HFF-Myc (cell line): Measurements from ENCODE around the gene WDHD1.
"Not testable (repeated sequence)": the region's sequence is repeated elsewhere in the genome, so short reads cannot be mapped to it uniquely, and the experiment has no call there.

Experiments used
- DNase-seq: peaks from one replicate; pipeline ENCODE4 v3.0.0-alpha.2; 2011; ENCODE audit warnings: low read depth; ENCODE audit errors: extremely low read depth
- H3K4me3 ChIP-seq: replicated peaks from 2 replicates; pipeline ENCODE4 v1.5.1; 2011; ENCODE audit warnings: low read depth, mild to moderate bottlenecking, control low read depth, low read length
- TF ChIP-seq, protein P1 (sequence below): IDR thresholded peaks from 2 replicates; pipeline ENCODE4 v1.5.1; 2012; ENCODE audit warnings: mild to moderate bottlenecking, low read depth, low read length, control low read depth; ENCODE audit errors: missing control alignments

Gene WDHD1

DNA sequence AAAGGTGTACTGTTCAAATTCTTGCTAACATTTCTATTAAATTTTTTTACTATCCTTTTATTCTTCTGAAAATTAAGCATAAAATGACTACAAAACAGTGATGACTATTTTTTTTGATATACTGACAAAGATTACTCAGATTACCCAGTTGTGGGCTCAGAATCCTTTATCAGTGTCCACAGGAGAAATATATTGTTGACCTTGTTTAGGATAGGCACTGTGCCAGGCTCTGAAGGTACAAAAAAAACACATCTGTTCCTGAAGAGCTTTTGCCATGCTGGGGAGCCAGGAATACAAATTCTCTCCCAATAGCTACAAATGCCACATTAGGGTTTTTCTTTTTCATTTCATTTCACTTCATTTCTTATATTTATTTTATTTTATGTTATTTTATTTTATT is 97.3 kb downstream of the WDHD1 start:
- TF ChIP-seq, protein P1, sequence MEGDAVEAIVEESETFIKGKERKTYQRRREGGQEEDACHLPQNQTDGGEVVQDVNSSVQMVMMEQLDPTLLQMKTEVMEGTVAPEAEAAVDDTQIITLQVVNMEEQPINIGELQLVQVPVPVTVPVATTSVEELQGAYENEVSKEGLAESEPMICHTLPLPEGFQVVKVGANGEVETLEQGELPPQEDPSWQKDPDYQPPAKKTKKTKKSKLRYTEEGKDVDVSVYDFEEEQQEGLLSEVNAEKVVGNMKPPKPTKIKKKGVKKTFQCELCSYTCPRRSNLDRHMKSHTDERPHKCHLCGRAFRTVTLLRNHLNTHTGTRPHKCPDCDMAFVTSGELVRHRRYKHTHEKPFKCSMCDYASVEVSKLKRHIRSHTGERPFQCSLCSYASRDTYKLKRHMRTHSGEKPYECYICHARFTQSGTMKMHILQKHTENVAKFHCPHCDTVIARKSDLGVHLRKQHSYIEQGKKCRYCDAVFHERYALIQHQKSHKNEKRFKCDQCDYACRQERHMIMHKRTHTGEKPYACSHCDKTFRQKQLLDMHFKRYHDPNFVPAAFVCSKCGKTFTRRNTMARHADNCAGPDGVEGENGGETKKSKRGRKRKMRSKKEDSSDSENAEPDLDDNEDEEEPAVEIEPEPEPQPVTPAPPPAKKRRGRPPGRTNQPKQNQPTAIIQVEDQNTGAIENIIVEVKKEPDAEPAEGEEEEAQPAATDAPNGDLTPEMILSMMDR, result no peak
- H3K4me3 ChIP-seq, result no peak overlapping the region
- no peak for DNase-seq

DNA sequence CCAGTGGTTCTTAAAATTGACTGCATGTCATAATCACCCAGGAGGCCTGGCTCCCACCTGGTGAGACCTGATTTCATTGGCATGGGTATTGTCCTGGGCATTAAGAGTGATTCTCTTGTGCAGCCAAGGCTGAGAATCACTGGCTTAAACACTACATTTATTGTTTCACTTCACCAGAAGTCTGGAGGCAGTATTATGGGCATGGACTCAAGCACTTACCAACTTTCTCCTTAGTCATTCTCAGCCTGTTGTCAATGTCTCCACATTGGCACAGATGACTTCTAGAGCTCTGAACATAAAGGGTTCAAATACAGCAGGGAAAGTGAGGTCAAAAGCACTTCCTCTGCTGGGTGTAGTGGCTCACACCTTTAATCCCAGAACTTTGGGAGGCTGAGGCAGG is 98.7 kb downstream of the WDHD1 start:
- H3K4me3 ChIP-seq, result no peak overlapping the region
- TF ChIP-seq, protein P1, result no peak
- DNase-seq, result no peak

DNA sequence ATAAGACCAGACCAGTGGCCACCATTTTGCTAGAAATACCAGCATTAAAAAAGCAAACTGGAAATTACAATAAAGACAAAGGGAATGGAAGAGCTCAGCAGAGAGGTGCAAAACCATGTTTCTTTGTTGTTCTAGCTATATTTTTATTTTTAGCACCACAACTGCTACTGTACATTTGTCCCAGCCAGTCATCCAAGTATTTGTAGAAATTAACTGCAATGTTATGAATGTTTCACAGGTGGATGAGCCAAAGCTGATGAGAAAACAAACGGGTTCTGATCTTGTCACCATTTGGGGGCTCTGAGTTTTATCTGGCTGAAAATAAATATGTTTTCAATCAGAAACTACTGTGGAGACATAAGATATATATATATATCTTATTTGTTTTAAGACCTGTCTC is 99.3 kb downstream of the WDHD1 start:
- DNase-seq, result no peak
- TF ChIP-seq, protein P1, result no peak
- no peak overlapping the region for H3K4me3 ChIP-seq

DNA sequence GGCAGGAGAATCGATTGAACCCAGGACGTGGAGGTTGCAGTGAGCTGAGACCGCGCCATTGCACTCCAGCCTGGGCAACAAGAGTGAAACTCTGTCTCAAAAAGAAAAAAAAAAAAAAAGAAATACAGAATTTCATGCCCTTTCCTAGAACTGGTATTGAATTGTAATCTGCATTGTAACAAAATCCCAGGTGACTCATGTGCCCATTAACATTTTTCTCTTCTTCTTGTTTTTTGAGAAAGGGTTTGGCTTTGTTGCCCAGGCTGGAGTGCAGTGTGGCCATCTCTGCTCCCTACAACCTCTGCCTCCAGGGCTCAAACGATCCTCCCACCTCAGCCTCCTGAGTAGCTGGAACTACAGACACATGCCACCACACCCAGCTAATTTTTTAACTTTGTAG is 100.3 kb downstream of the WDHD1 start:
- DNase-seq, H3K4me3 ChIP-seq: not testable (repeated sequence)

DNA sequence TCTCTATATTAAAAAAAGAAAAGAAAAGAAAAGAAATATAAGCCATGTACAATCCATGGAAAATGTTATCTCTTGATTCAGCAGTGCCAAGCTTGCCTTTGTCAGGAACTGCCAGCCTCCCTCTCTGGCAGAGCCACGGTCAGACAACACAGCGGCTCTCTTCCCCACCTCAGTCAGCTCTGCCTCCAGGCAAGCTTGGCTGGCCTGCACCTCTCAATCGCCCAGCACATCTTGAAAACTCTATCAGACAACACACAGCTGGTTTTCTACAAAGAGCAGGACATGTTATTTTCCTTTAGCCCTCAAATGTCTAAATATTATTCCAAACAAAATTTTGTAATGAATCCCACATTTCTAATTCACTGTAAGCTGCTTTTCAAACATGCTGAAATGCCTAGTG is 104.3 kb downstream of the WDHD1 start:
- H3K4me3 ChIP-seq, result no peak overlapping the region
- no peak for DNase-seq
- TF ChIP-seq, protein P1, result no peak

DNA sequence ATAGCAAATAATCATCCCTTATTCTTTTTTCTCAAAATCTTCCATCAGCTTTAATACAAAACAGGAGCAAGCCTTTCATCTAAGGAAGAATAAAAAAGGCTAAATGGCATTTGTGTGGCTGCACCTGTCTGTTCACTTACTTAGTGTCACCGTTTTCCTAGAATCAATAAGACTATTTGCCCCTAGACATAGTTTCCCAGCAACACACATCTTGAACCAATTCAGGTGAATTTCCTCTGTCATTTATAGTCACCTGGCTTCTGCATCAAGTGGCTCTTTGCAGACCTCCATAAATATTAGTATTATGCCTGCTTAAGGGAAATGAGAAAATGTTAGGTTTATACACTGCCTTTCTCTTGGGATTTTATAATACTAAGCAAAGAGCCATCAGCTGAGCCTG is 106.8 kb downstream of the WDHD1 start:
- no peak overlapping the region for H3K4me3 ChIP-seq
- TF ChIP-seq, protein P1, result no peak
- DNase-seq, result no peak

DNA sequence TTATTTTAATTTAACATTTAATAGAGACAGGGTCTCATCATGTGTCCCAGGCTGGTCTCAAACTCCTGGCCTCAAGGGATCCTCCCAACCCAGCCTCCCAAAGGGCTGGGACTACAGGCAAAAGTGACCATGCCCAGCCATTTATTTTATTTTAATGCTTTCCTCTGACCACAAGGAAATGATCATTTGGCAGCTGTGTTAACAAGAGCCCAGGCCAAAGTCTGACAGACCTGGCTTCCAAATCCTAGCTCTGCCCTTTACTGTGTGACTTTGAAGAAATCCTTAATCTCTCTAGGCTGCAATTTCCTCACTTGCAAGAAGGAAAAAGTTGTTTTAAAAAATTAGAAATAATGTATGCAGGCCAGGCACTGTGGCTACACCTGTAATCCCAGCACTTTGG is 107.6 kb downstream of the WDHD1 start:
- no peak overlapping the region for H3K4me3 ChIP-seq
- TF ChIP-seq, protein P1, result no peak
- DNase-seq, result no peak
